ENCODE measurements around the gene GARNL3. TPM values are rescaled to one million over a fixed set of nuclear protein-coding genes. Genes with fewer than 3 reads are reported as not detected.

GARNL3 gene
- total and polyA plus RNA-seq, 2 of the 13 experiments (the other 11 are each of a cell fraction or from before 2014, with no cell fraction given) = 3.9 to 11.0 TPM

GRCh38 chr9:127349483-127350113 lies 85.0 kb downstream of the GARNL3 start (continued):
- TF ChIP-seq, protein P1, sequence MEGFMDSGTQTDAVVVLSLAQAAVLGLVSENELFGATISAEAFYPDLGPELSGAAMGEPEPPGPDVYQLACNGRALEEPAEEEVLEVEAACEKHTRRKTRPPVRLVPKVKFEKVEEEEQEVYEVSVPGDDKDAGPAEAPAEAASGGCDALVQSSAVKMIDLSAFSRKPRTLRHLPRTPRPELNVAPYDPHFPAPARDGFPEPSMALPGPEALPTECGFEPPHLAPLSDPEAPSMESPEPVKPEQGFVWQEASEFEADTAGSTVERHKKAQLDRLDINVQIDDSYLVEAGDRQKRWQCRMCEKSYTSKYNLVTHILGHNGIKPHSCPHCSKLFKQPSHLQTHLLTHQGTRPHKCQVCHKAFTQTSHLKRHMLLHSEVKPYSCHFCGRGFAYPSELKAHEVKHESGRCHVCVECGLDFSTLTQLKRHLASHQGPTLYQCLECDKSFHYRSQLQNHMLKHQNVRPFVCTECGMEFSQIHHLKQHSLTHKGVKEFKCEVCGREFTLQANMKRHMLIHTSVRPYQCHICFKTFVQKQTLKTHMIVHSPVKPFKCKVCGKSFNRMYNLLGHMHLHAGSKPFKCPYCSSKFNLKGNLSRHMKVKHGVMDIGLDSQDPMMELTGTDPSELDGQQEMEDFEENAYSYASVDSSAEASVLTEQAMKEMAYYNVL (CRISPR knock-in tag; IDR thresholded peaks at IDR 0.05; ENCODE audit: borderline replicate concordance) = no peak

DNA sequence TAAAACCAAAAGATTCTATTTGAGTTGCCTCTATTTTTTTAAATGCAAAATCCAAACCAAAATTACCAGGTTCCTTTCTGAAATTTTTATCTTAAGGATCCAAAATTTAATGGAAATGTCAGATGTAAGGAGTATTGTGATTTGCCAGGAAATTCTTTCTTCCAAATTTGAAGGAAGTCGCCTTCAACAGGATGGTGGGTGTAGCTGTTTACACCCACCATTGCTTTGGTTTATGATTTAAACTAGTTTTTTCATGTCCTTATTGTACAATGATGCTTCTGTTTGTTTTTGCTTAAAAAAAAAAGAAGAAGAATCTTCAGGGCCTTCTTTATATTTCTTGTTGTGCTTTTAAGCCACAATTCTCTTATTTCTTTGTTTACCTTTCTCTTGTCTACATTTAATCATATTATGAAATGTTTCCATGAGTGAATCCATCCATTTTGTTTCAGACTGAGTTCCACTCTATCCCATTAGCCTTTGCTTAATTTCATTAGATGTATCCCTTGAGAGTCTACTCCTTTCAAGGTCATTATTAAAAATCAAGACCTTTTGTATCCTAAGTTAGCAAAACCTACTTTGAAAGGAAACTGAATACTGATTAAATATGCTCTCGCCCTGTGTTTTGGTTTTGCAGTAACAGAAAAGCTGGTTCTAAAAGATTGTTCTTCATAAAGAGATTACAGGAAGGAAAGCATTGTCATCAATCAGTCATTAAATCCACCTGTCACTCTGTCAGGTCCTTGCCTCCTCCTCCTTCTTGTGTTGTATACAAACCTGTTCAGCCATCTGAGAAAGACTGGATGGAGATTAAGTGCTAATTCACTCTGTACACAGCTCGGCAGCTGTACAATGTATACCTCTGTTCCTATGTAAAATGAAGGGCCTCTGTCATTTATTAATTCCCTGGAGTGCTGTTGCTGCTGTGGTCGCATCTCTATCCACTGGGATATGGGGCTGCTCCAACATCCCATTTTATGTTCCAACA lies 86.9 kb downstream of the GARNL3 start:
- H3K27me3 ChIP-seq (ENCODE audit: control insufficient read depth in 1 of 2, insufficient read depth in 2 of 2, low read length in 2 of 2) = no peaks in the 10 kb centered on the region
- H3K36me3 ChIP-seq (replicated peaks in 1 of 2; ENCODE audit: control insufficient read depth in 1 of 2, insufficient read depth in 2 of 2, low read length in 2 of 2) = 0 out of 5 replicates have a peak, but pooled peaks cover 0 to 4% of the 10 kb centered on the region in 2 experiments
- H3K4me3 ChIP-seq (replicated peaks in 1 of 3; ENCODE audit: insufficient read depth in 1 of 3, low read depth in 2 of 3, low read length in 3 of 3) = no peak overlapping the region
- H3K4me1 ChIP-seq (ENCODE audit: insufficient read depth, low read length) = no peaks in the 10 kb centered on the region
- intact Hi-C loops (cut with micrococcal nuclease; ENCODE audit: unreplicated experiment) = no loop called here
- no peak for DNase-seq (ENCODE audit: low spot score)
- ChIA-PET POLR2A (interaction anchor here (0.8 kb wide), 1 partner anchor 46 kb away, joined by 3 read pairs; the partner anchor contains the start of gene SLC2A8), CTCF (ENCODE audit: low intra/inter-chr PET ratio, low total read pairs) (no interaction called here)
- no peaks in the 10 kb centered on the region for H4K20me1 ChIP-seq (ENCODE audit: insufficient read depth, low read length)
- ATAC-seq = no peak
- H3K27ac ChIP-seq (ENCODE audit: extremely low read length, insufficient read depth, low read length) = no peak overlapping the region
- no peaks in the 10 kb centered on the region for H3K79me2 ChIP-seq (ENCODE audit: insufficient read depth, low read length)
- FAIRE-seq = no peak
- no peak overlapping the region for H3K4me2 ChIP-seq (ENCODE audit: low read depth, low read length)
- BruUV-seq (replicated peaks) = no TSS peak
- H3K9me3 ChIP-seq (ENCODE audit: low read length) = no peaks in the 10 kb centered on the region
- TF ChIP-seq MAFK (conservative IDR thresholded peaks at IDR 0.05 in 1 of 2, IDR thresholded peaks at IDR 0.05 in 1 of 2; ENCODE audit: low read length in 2 of 2) = no peak
- TF ChIP-seq MATR3 (CRISPR knock-in tag; IDR thresholded peaks at IDR 0.05) = no peak
- TF ChIP-seq, protein P2, sequence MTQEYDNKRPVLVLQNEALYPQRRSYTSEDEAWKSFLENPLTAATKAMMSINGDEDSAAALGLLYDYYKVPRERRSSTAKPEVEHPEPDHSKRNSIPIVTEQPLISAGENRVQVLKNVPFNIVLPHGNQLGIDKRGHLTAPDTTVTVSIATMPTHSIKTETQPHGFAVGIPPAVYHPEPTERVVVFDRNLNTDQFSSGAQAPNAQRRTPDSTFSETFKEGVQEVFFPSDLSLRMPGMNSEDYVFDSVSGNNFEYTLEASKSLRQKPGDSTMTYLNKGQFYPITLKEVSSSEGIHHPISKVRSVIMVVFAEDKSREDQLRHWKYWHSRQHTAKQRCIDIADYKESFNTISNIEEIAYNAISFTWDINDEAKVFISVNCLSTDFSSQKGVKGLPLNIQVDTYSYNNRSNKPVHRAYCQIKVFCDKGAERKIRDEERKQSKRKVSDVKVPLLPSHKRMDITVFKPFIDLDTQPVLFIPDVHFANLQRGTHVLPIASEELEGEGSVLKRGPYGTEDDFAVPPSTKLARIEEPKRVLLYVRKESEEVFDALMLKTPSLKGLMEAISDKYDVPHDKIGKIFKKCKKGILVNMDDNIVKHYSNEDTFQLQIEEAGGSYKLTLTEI (CRISPR knock-in tag; conservative IDR thresholded peaks at IDR 0.05) = no peak
- TF ChIP-seq ZNF460 (CRISPR knock-in tag; IDR thresholded peaks at IDR 0.05; ENCODE audit: borderline replicate concordance) = no peak
- no peak for TF ChIP-seq ZNF660 (CRISPR knock-in tag; IDR thresholded peaks at IDR 0.05; ENCODE audit: borderline replicate concordance, low read depth)
- no peak for TF ChIP-seq ZNF615 (CRISPR knock-in tag; IDR thresholded peaks at IDR 0.05; ENCODE audit: borderline replicate concordance)
- TF ChIP-seq NCOA1 (CRISPR knock-in tag; IDR thresholded peaks at IDR 0.05) = no peak
- 94% methylated on average over 4 of the region's 4 CpGs for WGBS (ENCODE audit: low lambda C conversion rate)
- H3K9ac ChIP-seq (ENCODE audit: insufficient read depth, low read depth, low read length) = no peak overlapping the region
- in situ Hi-C loops (cut with HindIII; ENCODE audit: extremely low pct_ligation_motif_present, low pct_unique_long_range_greater_than_20kb) = no loop called here
- no peak overlapping the region for H2AFZ ChIP-seq (ENCODE audit: low read length)
